Uterus (tissue), 4 donors: ENCODE results near the gene PCGF1. TPM values are rescaled to one million over a fixed set of nuclear protein-coding genes. Genes with fewer than 3 reads are reported as not detected.

Source experiments
- DNase-seq, 2 donors: peaks; one replicate each; pipeline ENCODE4 v3.0.0-alpha.2; 2019 to 2020
- H3K27ac ChIP-seq, 2 donors: fragments of 200-600 bp; sonication (generic); 1 replicate in 1 of 2; 2 replicates in 1 of 2; pipeline ENCODE4 v1.5.1; 2016 to 2018
- H3K27me3 ChIP-seq, 2 donors: fragments of 200-600 bp; sonication (generic); one replicate each; pipeline ENCODE4 v1.5.1; 2018 to 2019; ENCODE audit warnings: control low read depth in 1 of 2
- H3K36me3 ChIP-seq, 2 donors: fragments of 200-600 bp; sonication (generic); one replicate each; pipeline ENCODE4 v1.5.1; 2019; ENCODE audit warnings: control low read depth in 1 of 2
- H3K4me1 ChIP-seq, 2 donors: fragments of 200-600 bp; sonication (generic); one replicate each; pipeline ENCODE4 v1.5.1; 2018 to 2019; ENCODE audit warnings: control low read depth in 1 of 2
- H3K4me3 ChIP-seq, 2 donors: fragments of 200-600 bp; sonication (generic); 1 replicate in 1 of 2; 2 replicates in 1 of 2; pipeline ENCODE4 v1.5.1; 2018 to 2019; ENCODE audit warnings: mild to moderate bottlenecking in 1 of 2
- H3K9me3 ChIP-seq, 2 donors: fragments of 200-600 bp; sonication (generic); one replicate each; pipeline ENCODE4 v1.5.1; 2019; ENCODE audit warnings: control low read depth in 1 of 2
- CTCF ChIP-seq, 4 experiments: fragments of 200-600 bp in 2 of 4; fragments of 450-650 bp in 2 of 4; sonication (generic) in 2 of 4; IDR thresholded peaks; one replicate each; pipeline ENCODE4 v1.5.1; 2016 to 2019; ENCODE audit warnings: antibody characterized with exemption in 4 of 4, mild to moderate bottlenecking in 2 of 4, moderate library complexity in 1 of 4
- POLR2A ChIP-seq, 2 donors: fragments of 450-650 bp; IDR thresholded peaks; one replicate each; pipeline ENCODE4 v1.6.1; 2016; ENCODE audit warnings: antibody characterized with exemption in 2 of 2, mild to moderate bottlenecking in 1 of 2, moderate library complexity in 1 of 2
- intact Hi-C: fragments of 100-400 bp; cut with DNase I; formaldehyde crosslinking; loops from one replicate; pipeline ENCODE4 v1.15.1; 2023; ENCODE audit warnings: low total_unique reads
- total RNA-seq, 4 donors: library from RNA; depleted of rRNA in 3 of 4; stranded (reverse); fragments of >200 nt in 3 of 4; gene quantifications; one replicate each; pipeline versions ENCODE4 v1.1.0 to v1.2.4, GENCODE V29; 2014 to 2023
- donor health status: DM: yes; HTN: yes; CAD: no.

The PCGF1 gene
- total RNA-seq, 4 donors from 2014 or later = 2.9 to 11.3 (median 9.7) TPM

DNA sequence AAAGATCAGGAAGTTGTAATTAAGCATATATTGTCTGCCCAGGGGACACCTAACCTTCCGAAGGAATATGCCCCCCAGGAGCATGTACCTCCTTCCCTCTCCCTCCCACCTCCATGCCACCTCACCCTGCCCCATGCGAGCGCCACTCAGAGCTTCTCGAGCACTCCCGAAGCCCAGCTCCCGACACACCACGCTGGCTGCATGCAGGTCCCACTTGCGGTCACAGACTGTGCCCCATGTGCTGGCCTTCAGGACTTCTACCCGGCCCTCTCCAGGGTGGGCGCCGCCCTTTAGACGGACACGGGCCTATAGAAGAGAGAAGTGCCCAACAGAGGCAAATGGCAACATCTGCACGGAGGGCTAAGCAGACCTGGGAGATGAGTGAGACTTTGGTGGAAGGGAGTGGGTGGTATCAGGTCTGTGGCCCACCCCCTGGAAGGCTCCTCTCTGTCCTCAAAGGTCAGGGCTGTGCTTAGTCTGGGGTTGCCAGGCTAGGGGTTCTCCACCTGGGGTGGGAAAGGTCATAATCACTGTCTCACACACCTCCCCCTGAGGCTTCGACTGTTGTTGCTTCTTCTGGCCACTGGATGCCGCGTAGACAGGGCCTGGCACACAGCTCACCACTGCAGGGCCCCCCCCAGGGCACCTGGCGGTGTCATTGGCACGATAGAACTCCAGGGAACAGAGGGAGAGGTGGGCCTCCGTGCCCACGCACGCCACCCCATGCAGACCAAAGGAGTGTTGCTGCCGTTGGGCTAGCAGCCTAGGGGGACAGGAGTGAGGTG is 28.9 kb upstream of the PCGF1 start:
- no peak overlapping the region for H3K27ac ChIP-seq
- no peaks in the 10 kb centered on the region for H3K4me1 ChIP-seq
- H3K4me3 ChIP-seq = no peak overlapping the region
- DNase-seq = no peak
- no peaks in the 10 kb centered on the region for H3K9me3 ChIP-seq
- TF ChIP-seq POLR2A (IDR thresholded peaks at IDR 0.05) (no peak), CTCF (IDR thresholded peaks at IDR 0.05) (no peak)
- intact Hi-C loops = no loop called here
- no peaks in the 10 kb centered on the region for H3K36me3 ChIP-seq
- no peaks in the 10 kb centered on the region for H3K27me3 ChIP-seq

GRCh38 chr2:74535440-74535965 is 28.0 kb upstream of the PCGF1 start:
- Histone ChIP-seq H3K27ac (no peak overlapping the region), H3K4me3 (no peak overlapping the region), H3K36me3 (no peaks in the 10 kb centered on the region), H3K9me3 (no peaks in the 10 kb centered on the region), H3K4me1 (peaks cover 0 to 4% of the 10 kb centered on the region in 2 donors), H3K27me3 (no peaks in the 10 kb centered on the region)
- no peak for TF ChIP-seq CTCF (IDR thresholded peaks at IDR 0.05)
- TF ChIP-seq POLR2A (IDR thresholded peaks at IDR 0.05) = no peak
- DNase-seq = no peak
- intact Hi-C loops = no loop called here

DNA sequence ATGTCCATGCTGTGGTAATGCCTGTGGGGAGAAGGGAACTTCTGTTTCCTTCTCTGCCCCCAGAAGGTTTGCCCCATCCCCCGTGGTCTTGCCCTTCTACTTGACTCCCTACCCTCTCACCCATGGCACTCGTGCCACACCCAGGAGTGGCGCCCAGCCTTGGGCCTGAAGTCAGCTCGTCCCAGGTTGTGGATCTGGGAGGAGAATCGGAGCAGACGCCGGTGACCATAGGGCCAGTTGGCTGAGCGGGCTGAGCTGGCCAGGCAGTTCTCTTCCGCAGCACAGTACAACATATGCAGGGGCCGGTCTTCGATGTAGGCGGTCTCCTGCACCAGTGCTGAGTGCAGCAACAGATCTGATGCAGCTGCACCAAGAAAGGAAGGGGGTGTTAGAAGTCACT is 26.9 kb upstream of the PCGF1 start:
- Histone ChIP-seq H3K27ac (no peak overlapping the region), H3K36me3 (no peaks in the 10 kb centered on the region), H3K9me3 (no peaks in the 10 kb centered on the region), H3K27me3 (no peaks in the 10 kb centered on the region), H3K4me1 (peaks cover 0 to 4% of the 10 kb centered on the region in 2 donors), H3K4me3 (no peak overlapping the region)
- no peak for DNase-seq
- no peak for TF ChIP-seq POLR2A (IDR thresholded peaks at IDR 0.05)
- no peak for TF ChIP-seq CTCF (IDR thresholded peaks at IDR 0.05)
- intact Hi-C loops = no loop called here

GRCh38 chr2:74533464-74533863 is 26.0 kb upstream of the PCGF1 start:
- DNase-seq = no peak
- Histone ChIP-seq H3K27ac (no peak overlapping the region), H3K36me3 (no peaks in the 10 kb centered on the region), H3K4me1 (peaks cover 0 to 7% of the 10 kb centered on the region in 2 donors), H3K9me3 (no peaks in the 10 kb centered on the region), H3K27me3 (no peaks in the 10 kb centered on the region), H3K4me3 (no peak overlapping the region)
- TF ChIP-seq CTCF (IDR thresholded peaks at IDR 0.05) (no peak), POLR2A (IDR thresholded peaks at IDR 0.05) (no peak)
- intact Hi-C loops = no loop called here

- Histone ChIP-seq H3K27ac (no peak overlapping the region), H3K4me1 (peaks cover 0 to 8% of the 10 kb centered on the region in 2 donors), H3K36me3 (no peaks in the 10 kb centered on the region), H3K4me3 (no peak overlapping the region), H3K9me3 (no peaks in the 10 kb centered on the region), H3K27me3 (no peaks in the 10 kb centered on the region)
- TF ChIP-seq POLR2A (IDR thresholded peaks at IDR 0.05) (no peak), CTCF (IDR thresholded peaks at IDR 0.05) (no peak)
- intact Hi-C loops = no loop called here
- no peak for DNase-seq
Observed at GRCh38 chr2:74532222-74532621, 24.7 kb upstream of the PCGF1 start.
